GM12872 (cell line): Measurements from ENCODE around the gene TPGS2.

Experiments
- TF ChIP-seq, protein P1 (sequence below): IDR thresholded peaks from 3 replicates; pipeline ENCODE4 v1.5.1; 2011; ENCODE audit warnings: low read depth, mild to moderate bottlenecking, low read length, moderate library complexity; ENCODE audit not compliant: insufficient read depth

TPGS2 gene

GRCh38 chr18:36762074-36762473, 66.7 kb downstream of the TPGS2 start:
- TF ChIP-seq, protein P1, sequence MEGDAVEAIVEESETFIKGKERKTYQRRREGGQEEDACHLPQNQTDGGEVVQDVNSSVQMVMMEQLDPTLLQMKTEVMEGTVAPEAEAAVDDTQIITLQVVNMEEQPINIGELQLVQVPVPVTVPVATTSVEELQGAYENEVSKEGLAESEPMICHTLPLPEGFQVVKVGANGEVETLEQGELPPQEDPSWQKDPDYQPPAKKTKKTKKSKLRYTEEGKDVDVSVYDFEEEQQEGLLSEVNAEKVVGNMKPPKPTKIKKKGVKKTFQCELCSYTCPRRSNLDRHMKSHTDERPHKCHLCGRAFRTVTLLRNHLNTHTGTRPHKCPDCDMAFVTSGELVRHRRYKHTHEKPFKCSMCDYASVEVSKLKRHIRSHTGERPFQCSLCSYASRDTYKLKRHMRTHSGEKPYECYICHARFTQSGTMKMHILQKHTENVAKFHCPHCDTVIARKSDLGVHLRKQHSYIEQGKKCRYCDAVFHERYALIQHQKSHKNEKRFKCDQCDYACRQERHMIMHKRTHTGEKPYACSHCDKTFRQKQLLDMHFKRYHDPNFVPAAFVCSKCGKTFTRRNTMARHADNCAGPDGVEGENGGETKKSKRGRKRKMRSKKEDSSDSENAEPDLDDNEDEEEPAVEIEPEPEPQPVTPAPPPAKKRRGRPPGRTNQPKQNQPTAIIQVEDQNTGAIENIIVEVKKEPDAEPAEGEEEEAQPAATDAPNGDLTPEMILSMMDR, result no peak

- TF ChIP-seq, protein P1, result peak; percentile 32; the same call in 2 of the 3 replicates
Observed at GRCh38 chr18:36761186-36761698, 67.6 kb downstream of the TPGS2 start.

GRCh38 chr18:36760598-36760997, 68.2 kb downstream of the TPGS2 start:
- TF ChIP-seq, protein P1, result no peak

GRCh38 chr18:36759167-36759776, 69.5 kb downstream of the TPGS2 start:
- TF ChIP-seq, protein P1, result no peak

- TF ChIP-seq, protein P1, result no peak
Observed at GRCh38 chr18:36758623-36759022, 70.2 kb downstream of the TPGS2 start.

- TF ChIP-seq, protein P1, result no peak
Observed at GRCh38 chr18:36757991-36758390, 70.8 kb downstream of the TPGS2 start.

DNA sequence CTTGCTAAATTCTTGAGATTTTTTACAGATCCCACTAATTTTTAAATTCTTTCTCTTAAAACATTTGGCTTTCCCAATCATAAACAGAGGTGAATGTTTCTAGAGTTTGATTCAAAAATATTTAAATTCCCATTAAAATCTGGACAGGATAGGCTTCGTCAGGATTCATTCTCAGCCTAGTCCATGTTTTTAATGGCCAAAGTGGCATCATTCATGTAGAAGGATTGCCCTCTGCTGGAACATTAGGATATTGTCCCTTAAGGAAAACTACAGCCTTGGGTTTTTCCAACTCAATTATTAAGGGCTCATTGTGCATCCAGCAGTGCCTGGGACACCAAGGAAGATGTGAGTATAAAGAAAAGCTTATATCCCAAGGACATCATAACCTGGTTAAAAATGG, 71.7 kb downstream of the TPGS2 start:
- TF ChIP-seq, protein P1, result peak; percentile 54

- TF ChIP-seq, protein P1, result no peak
Observed at GRCh38 chr18:36756242-36756641, 72.6 kb downstream of the TPGS2 start.
